ENCODE measurements around the gene BRSK2. TPM values are rescaled to one million over a fixed set of nuclear protein-coding genes. Genes with fewer than 3 reads are reported as not detected.

The BRSK2 gene
- total and polyA plus RNA-seq, 9 of the 15 experiments (the other 6 are each of a cell fraction or from before 2014, with no cell fraction given) = 0.06 to 0.52 (median 0.18) TPM; not detected in 5

DNA sequence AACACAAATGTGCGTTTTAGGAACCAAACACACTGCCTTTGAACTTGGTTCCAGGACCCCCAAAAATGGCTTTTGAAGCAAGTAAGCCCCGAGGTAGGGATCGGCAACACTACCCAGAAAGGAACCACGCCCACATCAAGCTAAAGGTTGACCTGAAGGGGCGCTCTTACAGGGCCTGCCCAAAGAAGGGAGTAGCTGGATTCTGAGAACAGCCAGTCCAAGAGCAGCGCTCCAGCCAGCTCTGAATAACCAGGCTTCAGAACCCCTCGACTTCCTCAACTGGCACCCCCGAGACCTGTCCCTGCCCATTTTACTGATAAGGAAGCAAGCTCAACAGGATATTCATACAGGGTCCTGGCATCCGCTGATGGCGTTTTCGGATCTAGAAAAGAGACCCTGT is 115.7 kb downstream of the BRSK2 start:
- Histone ChIP-seq H3K4me1 (replicated peaks in 1 of 2; ENCODE audit: control insufficient read depth in 2 of 2, insufficient read depth in 2 of 2, low read length in 2 of 2) (peaks cover 0 to 27% of the 10 kb centered on the region in 2 experiments; a peak in 2 of 5 replicates), H3K9ac (ENCODE audit: insufficient read depth in 1 of 2, low read depth in 2 of 2, low read length in 2 of 2) (no peak overlapping the region), H3K27me3 (ENCODE audit: control insufficient read depth in 2 of 2, insufficient read depth in 2 of 2, low read length in 2 of 2) (no peaks in the 10 kb centered on the region), H3K4me2 (ENCODE audit: insufficient read depth, low read length) (no peak overlapping the region), H3K79me2 (ENCODE audit: control insufficient read depth, insufficient read depth, low read length) (no peaks in the 10 kb centered on the region; the same call in 1 of the 3 replicates), H3K9me1 (ENCODE audit: control insufficient read depth, insufficient read depth, low read length) (no peaks in the 10 kb centered on the region), H3K9me3 (replicated peaks; ENCODE audit: control insufficient read depth, insufficient read depth, low read depth, low read length) (0 out of 2 replicates have a peak, but pooled peaks cover 2% of the 10 kb centered on the region), H2AFZ (ENCODE audit: low read depth, low read length) (no peak overlapping the region), H3K4me3 (no peak overlapping the region), H3K27ac (ENCODE audit: extremely low read depth, low read depth, low read length) (no peak overlapping the region), H4K20me1 (replicated peaks; ENCODE audit: control insufficient read depth, insufficient read depth, low read length) (peaks cover 29% of the 10 kb centered on the region), H3K36me3 (ENCODE audit: control insufficient read depth, insufficient read depth, low read length) (no peaks in the 10 kb centered on the region)
- DNase-seq (ENCODE audit: extremely low read depth in 1 of 4, low spot score in 3 of 4) (peak in 3 of 4 experiments; percentile 29 to 50 (median 36)), FAIRE-seq (no peak), ATAC-seq (peak; percentile 92)
- ChIA-PET CTCF (ENCODE audit: low intra/inter-chr PET ratio) (no interaction called here), POLR2A (interaction anchor here (0.5 kb wide), 1 partner anchor 1167 kb away, joined by 3 read pairs; no protein-coding TSS in a partner anchor)
- in situ Hi-C loops (cut with MboI) = no loop called here
- no TSS peak for BruUV-seq (replicated peaks)
- WGBS (ENCODE audit: insufficient coverage, low coverage, missing lambda C conversion rate) = 32% methylated on average over 11 of the region's 11 CpGs
- intact Hi-C loops (cut with micrococcal nuclease) = no loop called here
- no peak for TF ChIP-seq ZNF717 (CRISPR knock-in tag; IDR thresholded peaks at IDR 0.05)
- no peak for TF ChIP-seq ZNF121 (CRISPR knock-in tag; conservative IDR thresholded peaks at IDR 0.05)
- TF ChIP-seq ZFP36 (IDR thresholded peaks at IDR 0.05; ENCODE audit: low read depth, low read length, partially characterized antibody) = no peak
- TF ChIP-seq, protein P1, sequence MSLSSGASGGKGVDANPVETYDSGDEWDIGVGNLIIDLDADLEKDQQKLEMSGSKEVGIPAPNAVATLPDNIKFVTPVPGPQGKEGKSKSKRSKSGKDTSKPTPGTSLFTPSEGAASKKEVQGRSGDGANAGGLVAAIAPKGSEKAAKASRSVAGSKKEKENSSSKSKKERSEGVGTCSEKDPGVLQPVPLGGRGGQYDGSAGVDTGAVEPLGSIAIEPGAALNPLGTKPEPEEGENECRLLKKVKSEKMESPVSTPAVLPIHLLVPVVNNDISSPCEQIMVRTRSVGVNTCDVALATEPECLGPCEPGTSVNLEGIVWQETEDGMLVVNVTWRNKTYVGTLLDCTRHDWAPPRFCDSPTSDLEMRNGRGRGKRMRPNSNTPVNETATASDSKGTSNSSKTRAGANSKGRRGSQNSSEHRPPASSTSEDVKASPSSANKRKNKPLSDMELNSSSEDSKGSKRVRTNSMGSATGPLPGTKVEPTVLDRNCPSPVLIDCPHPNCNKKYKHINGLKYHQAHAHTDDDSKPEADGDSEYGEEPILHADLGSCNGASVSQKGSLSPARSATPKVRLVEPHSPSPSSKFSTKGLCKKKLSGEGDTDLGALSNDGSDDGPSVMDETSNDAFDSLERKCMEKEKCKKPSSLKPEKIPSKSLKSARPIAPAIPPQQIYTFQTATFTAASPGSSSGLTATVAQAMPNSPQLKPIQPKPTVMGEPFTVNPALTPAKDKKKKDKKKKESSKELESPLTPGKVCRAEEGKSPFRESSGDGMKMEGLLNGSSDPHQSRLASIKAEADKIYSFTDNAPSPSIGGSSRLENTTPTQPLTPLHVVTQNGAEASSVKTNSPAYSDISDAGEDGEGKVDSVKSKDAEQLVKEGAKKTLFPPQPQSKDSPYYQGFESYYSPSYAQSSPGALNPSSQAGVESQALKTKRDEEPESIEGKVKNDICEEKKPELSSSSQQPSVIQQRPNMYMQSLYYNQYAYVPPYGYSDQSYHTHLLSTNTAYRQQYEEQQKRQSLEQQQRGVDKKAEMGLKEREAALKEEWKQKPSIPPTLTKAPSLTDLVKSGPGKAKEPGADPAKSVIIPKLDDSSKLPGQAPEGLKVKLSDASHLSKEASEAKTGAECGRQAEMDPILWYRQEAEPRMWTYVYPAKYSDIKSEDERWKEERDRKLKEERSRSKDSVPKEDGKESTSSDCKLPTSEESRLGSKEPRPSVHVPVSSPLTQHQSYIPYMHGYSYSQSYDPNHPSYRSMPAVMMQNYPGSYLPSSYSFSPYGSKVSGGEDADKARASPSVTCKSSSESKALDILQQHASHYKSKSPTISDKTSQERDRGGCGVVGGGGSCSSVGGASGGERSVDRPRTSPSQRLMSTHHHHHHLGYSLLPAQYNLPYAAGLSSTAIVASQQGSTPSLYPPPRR (CRISPR knock-in tag; IDR thresholded peaks at IDR 0.05; ENCODE audit: borderline replicate concordance) = no peak
- TF ChIP-seq FOXJ2 (tag; IDR thresholded peaks at IDR 0.05) = no peak
- no peak for TF ChIP-seq U2AF2 (optimal IDR thresholded peaks at IDR 0.05; ENCODE audit: low read depth, low read length)
- TF ChIP-seq JUNB (CRISPR knock-in tag; conservative IDR thresholded peaks at IDR 0.05) = no peak
- TF ChIP-seq KDM4B (IDR thresholded peaks at IDR 0.05; ENCODE audit: borderline replicate concordance in 2 of 2, low read depth in 1 of 2) = no peak
- no peak for TF ChIP-seq TCF3 (CRISPR knock-in tag; IDR thresholded peaks at IDR 0.05)
- TF ChIP-seq CTBP1 (IDR thresholded peaks at IDR 0.05; ENCODE audit: borderline replicate concordance) = no peak
- no peak for TF ChIP-seq ZNF668 (CRISPR knock-in tag; IDR thresholded peaks at IDR 0.05)
- TF ChIP-seq NFE2L1 (tag; IDR thresholded peaks at IDR 0.05; ENCODE audit: borderline replicate concordance, low read depth) = no peak
- no peak for TF ChIP-seq MTA1 (IDR thresholded peaks at IDR 0.05; ENCODE audit: borderline replicate concordance)
- peak; percentile 84 for TF ChIP-seq KLF13 (tag; IDR thresholded peaks at IDR 0.05; ENCODE audit: borderline replicate concordance, low read depth)
- TF ChIP-seq, protein P2, sequence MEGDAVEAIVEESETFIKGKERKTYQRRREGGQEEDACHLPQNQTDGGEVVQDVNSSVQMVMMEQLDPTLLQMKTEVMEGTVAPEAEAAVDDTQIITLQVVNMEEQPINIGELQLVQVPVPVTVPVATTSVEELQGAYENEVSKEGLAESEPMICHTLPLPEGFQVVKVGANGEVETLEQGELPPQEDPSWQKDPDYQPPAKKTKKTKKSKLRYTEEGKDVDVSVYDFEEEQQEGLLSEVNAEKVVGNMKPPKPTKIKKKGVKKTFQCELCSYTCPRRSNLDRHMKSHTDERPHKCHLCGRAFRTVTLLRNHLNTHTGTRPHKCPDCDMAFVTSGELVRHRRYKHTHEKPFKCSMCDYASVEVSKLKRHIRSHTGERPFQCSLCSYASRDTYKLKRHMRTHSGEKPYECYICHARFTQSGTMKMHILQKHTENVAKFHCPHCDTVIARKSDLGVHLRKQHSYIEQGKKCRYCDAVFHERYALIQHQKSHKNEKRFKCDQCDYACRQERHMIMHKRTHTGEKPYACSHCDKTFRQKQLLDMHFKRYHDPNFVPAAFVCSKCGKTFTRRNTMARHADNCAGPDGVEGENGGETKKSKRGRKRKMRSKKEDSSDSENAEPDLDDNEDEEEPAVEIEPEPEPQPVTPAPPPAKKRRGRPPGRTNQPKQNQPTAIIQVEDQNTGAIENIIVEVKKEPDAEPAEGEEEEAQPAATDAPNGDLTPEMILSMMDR (IDR thresholded peaks at IDR 0.05 in 2 of 3, conservative IDR thresholded peaks at IDR 0.05 in 1 of 3; ENCODE audit: insufficient read depth in 2 of 3, low read depth in 1 of 3, low read length in 3 of 3) = peak; percentile 47 to 61 (median 53)
- TF ChIP-seq FOXM1 (IDR thresholded peaks at IDR 0.05; ENCODE audit: low read depth) = no peak
- no peak for TF ChIP-seq FOXM1 (CRISPR knock-in tag; IDR thresholded peaks at IDR 0.05; ENCODE audit: low read depth)

All from K562 (cell line).